ENCODE results near the gene CACNA1C.

The CACNA1C gene

GRCh38 chr12:2347844-2348481 lies 295.2 kb downstream of the CACNA1C start:
- DNase-seq: no peak

DNA sequence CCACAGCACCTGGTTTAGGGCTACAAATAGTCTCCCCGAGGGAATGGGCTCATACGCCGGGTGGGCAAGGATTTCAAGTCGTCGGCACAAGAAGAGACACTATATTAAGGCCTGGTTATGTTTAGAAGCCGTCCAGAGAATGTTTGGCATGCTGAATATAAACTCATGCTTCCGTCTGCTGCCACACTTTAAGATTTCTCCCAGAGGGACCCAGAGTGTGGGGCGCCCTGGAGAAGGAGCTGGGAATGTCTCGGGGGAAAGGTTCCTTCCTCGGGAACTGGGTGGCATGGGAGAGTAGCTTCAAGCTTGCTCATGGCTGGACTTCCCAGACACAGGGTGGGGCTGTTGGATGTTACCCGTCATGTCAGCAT lies 295.7 kb downstream of the CACNA1C start:
- no peak for DNase-seq

GRCh38 chr12:2351161-2351560 lies 298.4 kb downstream of the CACNA1C start:
- no peak for DNase-seq

- no peak for DNase-seq
Measured at GRCh38 chr12:2352203-2352602, 299.4 kb downstream of the CACNA1C start.

DNA sequence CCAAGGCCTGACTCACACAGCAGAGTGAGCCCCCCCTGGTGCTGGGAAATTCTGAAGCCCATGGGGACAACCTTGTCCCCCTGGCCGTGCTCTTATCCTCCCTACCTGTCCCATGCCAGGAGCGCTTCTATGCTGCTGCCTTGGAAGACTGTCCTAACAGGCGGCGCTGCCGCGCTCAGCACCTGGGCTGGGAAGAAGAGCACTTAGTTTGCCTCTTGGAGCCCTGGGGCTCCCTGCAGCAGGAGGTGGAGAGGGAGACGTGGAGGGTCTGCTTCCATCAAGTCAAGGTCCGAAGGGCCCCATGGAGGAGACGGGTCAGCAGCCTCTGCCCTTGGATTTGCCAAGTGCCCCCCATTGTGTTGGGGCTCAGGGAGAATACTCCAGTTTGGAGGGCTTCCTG lies 300.5 kb downstream of the CACNA1C start:
- DNase-seq: no peak

DNA sequence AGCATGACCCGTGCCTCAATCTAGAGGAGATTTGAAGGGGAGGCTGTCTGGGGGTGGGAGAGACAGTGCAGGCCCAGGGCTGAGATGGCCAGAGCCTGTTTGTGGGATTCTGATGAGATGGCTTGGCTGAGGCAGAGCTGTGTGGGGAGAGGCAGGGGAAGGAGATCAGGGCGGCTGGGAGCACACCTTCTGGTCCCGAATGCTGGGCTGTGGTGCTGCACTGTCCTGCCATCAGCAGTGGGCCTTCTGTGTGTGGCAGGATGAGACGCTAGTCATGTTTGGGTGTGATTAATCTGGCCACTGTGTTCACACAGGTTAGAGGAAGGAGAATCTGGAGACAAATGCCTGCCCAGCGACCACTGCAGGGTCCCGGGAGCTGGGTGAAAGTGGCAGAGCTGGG lies 300.9 kb downstream of the CACNA1C start:
- no peak for DNase-seq

- no peak for DNase-seq
Measured at GRCh38 chr12:2354151-2354991, 301.6 kb downstream of the CACNA1C start.

DNA sequence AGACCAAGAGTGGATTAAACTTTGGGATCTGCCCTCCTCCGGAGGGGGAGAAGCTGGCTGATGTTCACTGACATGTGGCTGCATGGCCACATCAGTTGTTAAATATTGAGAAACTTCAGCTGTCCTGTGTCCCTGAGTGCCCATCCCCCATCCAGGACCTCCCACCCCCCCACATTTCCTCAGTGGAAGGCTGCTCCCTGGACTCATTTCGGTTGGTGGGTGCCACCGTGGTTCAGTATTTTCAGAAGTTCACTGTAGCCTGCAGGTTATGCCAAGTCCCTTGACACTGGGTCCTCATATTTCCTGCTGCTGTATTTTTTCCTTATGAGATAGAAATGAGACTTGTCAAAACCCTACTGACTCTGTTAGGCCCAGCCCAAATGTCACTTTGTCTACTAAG lies 302.4 kb downstream of the CACNA1C start:
- DNase-seq: no peak

DNA sequence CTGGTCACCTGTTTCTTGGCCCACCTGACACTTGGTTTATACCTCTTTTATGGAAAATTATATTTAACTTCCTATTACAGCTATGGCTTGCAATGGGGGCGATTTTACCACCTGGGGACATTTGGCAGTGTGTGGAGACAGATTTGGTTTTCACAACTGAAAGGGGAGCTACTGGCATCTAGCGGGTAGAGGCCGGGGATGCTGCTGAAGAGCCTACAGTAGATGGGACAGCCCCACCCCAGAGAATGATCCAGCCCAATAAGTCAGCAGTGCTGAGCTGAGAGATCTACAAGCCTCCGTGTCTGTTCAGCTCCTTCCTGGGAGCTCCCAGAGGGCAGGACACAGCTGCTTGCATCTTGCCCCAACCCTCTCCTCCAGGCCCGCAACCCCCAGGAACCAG lies 302.8 kb downstream of the CACNA1C start:
- no peak for DNase-seq

GRCh38 chr12:2356601-2357125 lies 303.9 kb downstream of the CACNA1C start:
- no peak for DNase-seq

- DNase-seq: peak; percentile 75
Measured at GRCh38 chr12:2358986-2359658, 306.3 kb downstream of the CACNA1C start.

GRCh38 chr12:2359725-2360629 lies 307.2 kb downstream of the CACNA1C start:
- no peak for DNase-seq

DNA sequence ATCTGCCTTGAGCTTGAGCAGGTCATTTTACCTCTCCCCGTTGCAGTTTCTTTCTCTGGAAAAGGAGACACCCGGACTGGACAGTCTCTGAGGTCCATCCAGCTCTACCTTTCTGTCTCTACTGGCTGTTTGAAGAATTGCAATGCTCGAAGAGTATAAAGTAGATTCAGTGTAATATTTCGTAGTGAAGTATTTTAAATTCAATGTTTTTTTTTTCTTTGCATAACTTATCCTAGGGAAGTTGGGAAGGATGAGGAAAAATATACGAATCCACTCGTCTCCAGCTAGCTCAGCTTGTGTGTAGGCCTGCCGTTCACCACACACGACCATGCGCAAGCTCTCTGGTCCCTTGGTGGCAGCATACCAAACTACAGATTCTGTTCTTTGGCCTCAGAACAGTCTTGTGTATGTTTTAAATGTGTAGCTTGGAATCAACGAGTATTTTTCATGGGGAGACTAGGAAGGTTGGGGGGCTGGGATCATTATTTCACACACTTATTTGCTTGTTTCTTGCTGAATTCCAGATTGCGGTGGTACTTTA lies 307.9 kb downstream of the CACNA1C start:
- no peak for DNase-seq

DNA sequence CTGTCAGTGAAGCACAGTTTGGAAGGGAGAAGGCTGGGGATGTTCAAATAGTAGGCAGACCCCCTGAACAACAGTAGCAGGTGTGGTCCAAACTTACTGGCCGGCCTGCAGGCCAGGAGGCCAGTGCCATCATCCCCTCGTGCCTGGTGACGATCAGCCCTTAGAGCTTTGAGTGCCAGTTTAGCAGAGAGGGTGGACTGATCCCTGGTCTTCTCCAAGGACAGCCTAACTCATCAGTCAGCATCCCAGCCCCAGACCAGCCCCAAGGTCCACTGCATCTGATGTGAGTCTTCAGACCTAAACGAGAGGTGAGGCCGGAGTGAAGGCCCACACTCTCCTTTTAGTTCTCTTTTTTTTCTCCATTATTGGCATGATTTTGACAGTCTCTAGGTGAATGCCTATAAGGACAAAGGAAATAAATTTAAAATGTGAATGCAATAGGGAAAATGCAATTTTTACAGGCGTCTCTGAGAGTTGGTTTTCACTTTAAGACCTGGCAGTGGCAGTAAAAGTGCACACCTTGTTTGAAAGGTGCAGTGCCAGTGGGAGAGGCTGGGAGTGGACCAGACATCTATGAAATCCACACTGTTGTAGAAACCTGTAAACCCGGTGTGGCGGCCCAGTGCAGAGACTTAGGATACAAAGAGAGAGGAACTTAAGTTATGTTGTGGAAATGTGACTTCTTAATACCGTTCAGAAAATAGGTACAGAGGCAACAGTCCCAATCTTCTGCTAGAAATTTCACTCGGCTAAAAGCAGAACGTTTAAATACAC lies 311.2 kb downstream of the CACNA1C start:
- no peak for DNase-seq

- peak; percentile 49 for DNase-seq
Measured at GRCh38 chr12:2364631-2365051, 311.9 kb downstream of the CACNA1C start.

- no peak for DNase-seq
Measured at GRCh38 chr12:2366711-2367110, 313.9 kb downstream of the CACNA1C start.

DNA sequence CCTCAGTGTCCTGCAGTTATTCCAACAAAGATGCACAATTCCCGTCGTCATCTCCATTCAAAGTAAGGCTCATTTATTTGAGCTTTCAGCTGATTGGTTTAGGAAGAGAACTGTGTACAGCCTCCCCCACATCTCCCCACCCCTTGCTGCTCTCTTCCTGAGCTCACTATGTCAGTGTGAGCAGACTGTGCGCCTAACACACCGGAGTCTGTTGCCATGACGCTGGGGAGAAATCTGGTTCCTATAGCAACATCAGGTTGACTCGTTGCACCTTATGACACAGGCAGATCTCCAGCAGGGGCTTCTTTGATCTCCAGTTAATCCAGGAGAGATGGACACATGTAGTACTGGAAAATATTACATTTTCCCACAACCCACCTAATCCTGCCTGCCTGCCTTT lies 319.4 kb downstream of the CACNA1C start:
- no peak for DNase-seq

DNA sequence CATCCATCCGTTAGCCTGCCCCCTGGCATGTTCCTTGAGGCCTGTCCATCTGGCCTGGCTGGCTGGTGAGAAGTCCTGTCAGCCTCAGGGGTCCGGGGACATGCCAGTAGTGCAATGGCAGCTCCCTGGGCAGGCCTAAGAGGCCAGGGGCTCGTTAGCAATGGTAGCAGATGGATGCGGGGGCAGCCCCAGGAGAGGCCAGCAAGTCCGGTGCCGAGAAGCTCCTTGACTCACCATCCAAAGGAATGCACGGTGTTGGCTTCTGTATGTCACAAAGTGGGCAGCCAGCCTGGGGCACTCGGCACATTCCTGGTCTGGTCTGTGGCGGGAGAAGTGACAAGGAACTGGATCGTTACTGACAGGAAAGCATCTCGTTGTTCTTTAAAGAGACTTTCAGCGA lies 319.9 kb downstream of the CACNA1C start:
- no peak for DNase-seq

- DNase-seq: no peak
Measured at GRCh38 chr12:2373307-2373706, 320.5 kb downstream of the CACNA1C start.

DNA sequence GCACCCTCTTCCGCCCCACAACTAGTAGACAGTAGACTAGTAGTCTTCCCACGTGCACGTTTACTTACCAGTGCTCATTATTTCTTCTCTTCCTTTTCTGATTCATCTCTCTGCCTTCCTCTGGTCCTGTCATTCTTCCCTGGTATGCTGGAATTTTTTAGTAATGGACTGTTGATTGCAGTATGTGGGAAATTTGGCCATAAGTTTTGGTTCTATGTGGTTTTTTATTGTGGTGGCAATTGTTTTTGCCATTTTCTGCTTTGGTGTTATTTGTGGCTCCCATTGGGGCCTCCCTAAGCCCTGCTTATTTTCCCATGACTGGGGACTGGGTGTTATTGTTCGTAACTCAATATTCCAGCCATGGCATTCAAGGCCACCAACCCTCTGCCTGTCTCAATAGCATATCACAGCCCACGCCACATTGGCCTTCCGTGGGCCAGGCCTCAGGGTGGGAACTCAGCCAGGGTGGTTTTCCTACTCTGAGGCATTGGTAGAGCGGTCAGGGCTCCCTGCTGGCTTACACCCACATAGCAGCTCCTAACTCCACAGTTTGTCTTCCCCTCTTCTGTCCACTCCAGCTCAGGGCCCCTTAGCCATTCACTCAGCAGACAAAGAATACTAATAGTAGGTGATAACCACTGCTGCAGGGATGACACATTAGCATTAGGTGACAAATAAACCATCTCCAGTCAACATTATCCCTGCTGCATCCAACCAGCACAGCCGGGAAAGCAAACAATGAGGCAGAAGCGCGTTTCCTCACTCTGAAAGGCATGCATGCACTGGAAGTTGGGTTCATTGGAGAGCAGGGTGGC lies 321.5 kb downstream of the CACNA1C start:
- no peak for DNase-seq

GRCh38 chr12:2375871-2376270 lies 323.1 kb downstream of the CACNA1C start:
- DNase-seq: no peak
